ENCODE results near the gene MRPL4.

Gene MRPL4

GRCh38 chr19:10270616-10271394 is 18.8 kb downstream of the MRPL4 start, which contains the start of gene ICAM1:
Gene ICAM1, plus strand, starts transcription at chr19:10271120. Its CDS starts 40 bp downstream, at chr19:10271160.
- Histone ChIP-seq H3K4me3 (peak within 1 kb of the TSS; percentile 70), H3K27ac (peak within 1 kb of the TSS; percentile 46 to 85)
- no peak for TF ChIP-seq CTCF (IDR thresholded peaks at IDR 0.05)
- no peak for DNase-seq (ENCODE audit: low spot score)

- peak overlapping the region; percentile 70 for H3K4me3 ChIP-seq
Measured at GRCh38 chr19:10271543-10272086, 19.6 kb downstream of the MRPL4 start.

GRCh38 chr19:10274589-10274988 is 22.6 kb downstream of the MRPL4 start:
- no peak for DNase-seq (ENCODE audit: low spot score)
- no peak for TF ChIP-seq CTCF (IDR thresholded peaks at IDR 0.05)
- Histone ChIP-seq H3K27ac (no peak overlapping the region), H3K4me3 (no peak overlapping the region)

More at GRCh38 chr19:10271543-10272086, 19.6 kb downstream of the MRPL4 start:
- no peak for DNase-seq (ENCODE audit: low spot score)
- no peak for TF ChIP-seq CTCF (IDR thresholded peaks at IDR 0.05)
- peak overlapping the region in 1 of 2 donors; percentile 85 for H3K27ac ChIP-seq

- no peak overlapping the region for H3K27ac ChIP-seq
- DNase-seq (ENCODE audit: low spot score): no peak
- TF ChIP-seq CTCF (IDR thresholded peaks at IDR 0.05): no peak
- H3K4me3 ChIP-seq: no peak overlapping the region
Measured at GRCh38 chr19:10277795-10278589, 26.0 kb downstream of the MRPL4 start.

- DNase-seq (ENCODE audit: low spot score): no peak
Measured at GRCh38 chr19:10278935-10279334, 26.9 kb downstream of the MRPL4 start.

More at GRCh38 chr19:10278935-10279334, 26.9 kb downstream of the MRPL4 start:
- H3K4me3 ChIP-seq: no peak overlapping the region
- no peak for TF ChIP-seq CTCF (IDR thresholded peaks at IDR 0.05)
- no peak overlapping the region for H3K27ac ChIP-seq
